NOMO-1 treated with DMSO at 0.1 percent for 48 hours (cell line): Measurements from ENCODE around the gene KCTD19.

Experiments
- DNase-seq: peaks from one replicate; lab custom pipeline; 2025; ENCODE audit not compliant: unreplicated experiment; lab: John Stamatoyannopoulos, UW

KCTD19 gene

GRCh38 chr16:67326115-67326471 is 448 bp downstream of the KCTD19 start:
- DNase-seq: no peak

DNA sequence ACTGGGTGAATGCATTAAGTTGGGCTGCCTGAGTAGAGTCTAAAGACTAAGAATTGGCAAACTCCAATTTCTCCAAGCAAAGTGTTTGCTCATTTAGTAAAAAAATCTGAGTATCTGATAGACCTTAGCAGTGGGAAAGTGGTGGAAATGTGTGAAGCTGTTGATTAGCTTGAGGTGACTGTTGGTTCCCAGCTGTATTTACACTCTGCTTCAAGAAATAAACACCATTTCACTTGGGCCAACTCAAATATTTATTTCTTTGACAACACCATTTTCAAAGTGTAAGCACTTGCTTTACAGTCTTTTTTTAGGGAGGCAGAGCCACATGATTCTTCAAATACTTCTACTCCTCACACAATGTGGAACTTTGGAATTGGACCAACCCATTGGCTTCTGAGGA is 8.7 kb downstream of the KCTD19 start:
- DNase-seq: no peak

GRCh38 chr16:67312719-67313118 is 13.8 kb downstream of the KCTD19 start:
- DNase-seq: no peak

GRCh38 chr16:67311607-67312488 is 14.7 kb downstream of the KCTD19 start:
- DNase-seq: no peak

GRCh38 chr16:67310561-67310960 is 16.0 kb downstream of the KCTD19 start:
- no peak for DNase-seq

- no peak for DNase-seq
Measured at GRCh38 chr16:67305216-67306071, 21.1 kb downstream of the KCTD19 start.

- DNase-seq: no peak
Measured at GRCh38 chr16:67304020-67304419, 22.5 kb downstream of the KCTD19 start.

DNA sequence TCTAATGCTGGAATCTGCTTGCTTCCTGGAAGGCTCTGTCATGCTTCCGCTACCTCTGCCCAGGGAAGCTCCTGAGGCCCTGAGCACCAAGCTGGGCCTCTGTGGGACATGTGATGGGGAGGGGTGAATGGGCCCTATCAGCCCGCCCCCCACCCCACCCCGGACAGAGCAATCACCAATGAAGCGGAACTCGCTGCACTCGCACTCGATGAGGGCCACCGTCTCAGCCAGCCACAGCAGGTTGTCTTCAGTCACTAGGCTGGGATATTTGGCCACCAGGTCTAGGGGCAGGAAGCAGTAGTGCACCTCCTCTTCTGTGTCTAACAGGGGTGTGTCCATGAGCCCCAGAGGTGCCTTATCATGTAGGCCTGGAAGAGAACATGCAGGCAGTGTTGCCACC is 23.6 kb downstream of the KCTD19 start:
- DNase-seq: no peak

DNA sequence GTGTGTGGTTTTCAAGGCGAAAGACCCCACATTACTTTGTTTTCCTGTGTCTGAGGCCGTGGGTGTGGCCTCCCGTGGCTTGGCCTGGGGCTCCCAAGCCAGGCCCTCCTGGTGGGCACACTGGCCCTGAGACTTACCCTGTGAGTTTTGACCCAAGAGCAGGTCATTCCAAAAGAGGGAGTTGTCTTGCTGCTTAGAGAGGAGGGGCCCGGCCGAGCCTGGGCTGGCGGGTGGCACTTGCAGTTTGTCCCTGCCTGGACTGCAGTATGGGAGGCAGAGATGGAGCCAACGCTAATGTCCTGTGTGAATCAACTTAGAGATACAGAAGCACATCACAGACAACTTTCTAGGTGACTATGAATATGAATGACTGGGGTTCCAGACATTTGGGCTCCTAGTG is 24.5 kb downstream of the KCTD19 start:
- no peak for DNase-seq

DNA sequence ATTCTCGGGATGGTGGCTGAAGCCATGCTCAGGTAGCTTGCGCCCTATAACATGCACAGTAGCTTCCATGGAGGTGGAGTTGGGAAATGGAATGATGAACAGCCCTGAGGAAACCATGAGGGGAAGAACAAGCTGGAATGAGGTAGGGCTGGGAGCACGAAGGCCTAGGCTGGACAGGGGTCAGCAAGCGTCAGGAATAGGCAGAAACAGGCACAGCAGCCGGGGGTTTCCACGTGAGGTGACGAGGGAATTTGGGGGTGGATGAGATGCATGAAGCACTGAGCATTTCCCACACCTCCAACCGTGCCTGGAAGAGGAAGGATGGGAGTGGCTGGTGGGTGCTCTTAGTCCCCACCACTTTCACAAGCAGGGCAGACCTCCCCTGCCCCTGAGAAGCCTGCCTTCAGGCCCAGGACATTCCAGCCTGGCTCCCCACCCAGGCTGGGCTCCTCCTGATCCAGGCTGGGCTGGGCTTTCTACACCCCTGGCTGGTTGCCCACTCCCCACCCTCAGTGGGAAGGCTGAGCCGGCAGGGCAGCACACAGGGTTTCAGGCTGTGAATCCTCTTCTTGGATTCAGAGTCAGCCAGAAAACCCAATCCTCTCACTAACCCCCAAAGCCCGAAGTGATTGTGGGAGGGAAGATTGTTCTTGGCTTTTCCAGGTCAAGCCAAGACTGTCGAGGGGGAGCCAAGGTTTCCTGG is 25.3 kb downstream of the KCTD19 start:
- DNase-seq: no peak

DNA sequence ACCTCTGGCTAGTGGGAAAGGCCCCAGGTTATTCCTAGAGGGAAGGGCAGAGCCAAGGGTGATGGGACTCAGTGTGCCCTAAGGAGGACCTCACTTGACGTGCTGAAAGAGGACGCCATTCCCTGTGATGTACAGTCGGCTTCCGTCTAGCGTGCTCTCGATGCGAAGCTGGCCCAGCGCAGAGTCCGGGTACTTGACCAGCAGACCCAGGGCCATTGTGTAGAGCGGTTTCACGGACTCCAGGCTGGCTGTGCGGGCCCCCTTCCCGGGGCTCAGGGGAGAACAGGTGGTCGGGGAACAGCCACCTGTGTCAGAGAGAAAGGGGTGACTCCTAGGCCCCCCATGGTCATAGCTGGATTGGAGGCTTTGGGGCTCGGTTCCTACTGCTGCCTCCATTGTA is 27.3 kb downstream of the KCTD19 start:
- no peak for DNase-seq

DNA sequence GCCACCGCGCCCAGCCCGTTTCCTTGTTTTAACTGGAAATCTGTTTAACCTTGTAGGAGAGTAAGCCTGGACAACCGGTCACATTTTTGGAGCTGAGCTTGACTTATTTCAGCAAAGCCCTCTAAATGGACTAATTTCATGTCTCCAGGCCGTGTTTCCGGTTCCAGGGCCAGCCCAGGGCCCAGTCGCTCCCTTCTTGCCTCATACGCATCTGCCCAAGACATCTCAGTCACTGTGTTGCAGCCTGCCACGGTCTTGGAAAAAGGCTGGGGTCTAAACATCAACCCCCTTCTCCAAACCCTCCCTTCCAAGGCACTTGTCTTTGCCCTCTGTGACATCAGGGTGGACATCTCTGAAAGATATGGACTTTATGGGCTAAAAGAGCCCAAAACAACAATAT is 28.3 kb downstream of the KCTD19 start:
- DNase-seq: no peak

DNA sequence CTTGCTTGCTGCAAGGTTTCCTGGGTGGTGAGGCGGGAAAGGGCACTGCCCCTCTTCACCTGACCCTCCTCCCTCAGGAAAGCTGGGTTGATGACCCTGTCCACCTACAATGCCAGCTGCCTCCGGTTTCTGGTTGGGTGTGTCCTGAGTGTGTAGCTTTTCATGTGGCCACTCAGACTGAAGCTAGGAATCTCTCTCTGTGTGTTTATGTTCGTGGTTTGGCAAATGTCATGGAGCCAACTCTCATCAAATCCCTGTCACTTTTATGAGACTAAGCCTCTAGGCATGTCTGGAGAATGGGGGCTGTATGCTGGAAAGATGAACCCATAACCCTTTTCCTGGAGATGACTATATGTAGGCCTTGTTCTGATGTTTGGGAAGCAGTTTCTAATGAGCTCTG is 30.1 kb downstream of the KCTD19 start:
- DNase-seq: no peak

DNA sequence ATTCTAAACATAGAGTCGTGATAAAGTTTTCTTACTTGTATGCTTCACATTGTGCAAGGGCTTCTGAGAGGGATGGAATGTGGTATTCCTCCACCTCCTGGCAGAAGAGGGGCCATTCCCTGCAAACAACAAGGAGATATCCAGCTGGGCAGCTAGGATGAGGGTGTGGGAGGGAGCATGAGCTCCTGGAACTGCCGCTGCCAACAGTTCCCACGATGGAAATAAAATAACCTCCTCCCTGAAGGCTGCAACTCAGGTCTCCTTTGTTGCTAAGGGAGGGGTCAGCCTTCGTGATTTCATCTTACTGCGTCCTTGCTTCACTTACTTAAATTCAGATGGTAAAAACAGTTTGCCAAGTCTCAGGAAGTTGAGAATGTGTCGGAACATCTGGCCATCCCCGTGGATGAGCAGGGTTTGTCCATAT is 31.6 kb downstream of the KCTD19 start:
- no peak for DNase-seq

GRCh38 chr16:67294171-67294757 is 32.3 kb downstream of the KCTD19 start:
- no peak for DNase-seq

- DNase-seq: no peak
Measured at GRCh38 chr16:67291461-67291860, 35.1 kb downstream of the KCTD19 start.

DNA sequence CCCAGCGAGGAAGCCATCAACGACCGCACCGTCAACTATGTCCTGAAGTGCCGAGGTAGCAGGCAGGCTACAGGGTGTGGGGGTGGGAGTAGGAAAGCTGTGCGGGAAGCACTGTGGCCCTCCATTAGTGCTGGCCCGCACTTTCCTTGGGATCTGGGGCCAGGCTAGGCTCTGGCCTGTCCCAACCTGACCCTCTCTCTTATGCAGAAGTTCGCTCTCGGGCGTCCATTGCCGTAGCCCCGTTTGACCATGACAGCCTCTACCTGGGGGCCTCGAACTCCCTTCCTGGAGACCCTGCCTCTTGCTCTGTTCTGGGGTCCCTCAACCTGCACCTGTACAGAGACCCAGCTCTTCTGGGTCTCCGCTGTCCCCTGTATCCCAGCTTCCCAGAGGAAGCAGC is 38.6 kb downstream of the KCTD19 start:
- DNase-seq: no peak

- no peak for DNase-seq
Measured at GRCh38 chr16:67286441-67287235, 39.9 kb downstream of the KCTD19 start.

DNA sequence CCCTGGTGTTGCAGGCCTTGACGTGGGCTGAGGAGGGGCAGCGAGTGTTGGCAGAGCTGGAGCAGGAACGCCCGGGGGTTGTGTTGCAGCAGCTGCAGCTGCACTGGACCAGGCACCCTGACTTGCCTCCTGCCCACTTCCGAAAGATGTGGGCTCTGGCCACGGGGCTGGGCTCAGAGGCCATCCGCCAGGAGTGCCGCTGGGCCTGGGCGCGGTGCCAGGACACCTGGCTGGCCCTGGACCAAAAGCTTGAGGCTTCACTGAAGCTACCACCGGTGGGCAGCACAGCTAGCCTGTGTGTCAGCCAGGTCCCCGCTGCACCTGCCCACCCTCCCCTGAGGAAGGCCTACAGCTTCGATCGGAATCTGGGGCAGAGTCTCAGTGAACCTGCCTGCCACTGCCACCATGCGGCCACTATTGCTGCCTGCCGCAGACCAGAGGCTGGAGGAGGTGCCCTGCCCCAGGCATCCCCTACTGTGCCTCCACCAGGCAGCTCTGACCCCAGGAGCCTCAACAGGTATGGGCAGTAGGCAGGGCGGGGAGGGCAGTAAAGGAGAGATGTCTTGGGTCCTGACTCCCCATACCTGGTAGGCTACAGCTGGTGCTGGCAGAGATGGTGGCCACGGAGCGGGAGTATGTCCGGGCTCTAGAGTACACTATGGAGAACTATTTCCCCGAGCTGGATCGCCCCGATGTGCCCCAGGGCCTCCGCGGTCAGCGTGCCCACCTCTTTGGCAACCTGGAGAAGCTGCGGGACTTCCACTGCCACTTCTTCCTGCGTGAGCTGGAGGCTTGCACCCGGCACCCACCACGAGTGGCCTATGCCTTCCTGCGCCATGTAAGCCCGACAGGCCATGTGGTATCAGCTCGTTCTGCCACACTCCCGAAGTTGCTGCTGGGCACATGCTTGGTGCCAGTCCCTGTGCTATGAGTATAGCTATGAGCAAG is 41.6 kb downstream of the KCTD19 start:
- DNase-seq: no peak
